VCaP (cell line): Measurements from ENCODE around the gene ABCC4.
"Not testable (repeated sequence)": the region's sequence is repeated elsewhere in the genome, so short reads cannot be mapped to it uniquely, and the experiment has no call there.

Experiments
- H3K27ac ChIP-seq: fragments of 450-650 bp; 2 replicates; pipeline ENCODE4 v1.5.1; 2017
- TF ChIP-seq, protein P1 (sequence below): fragments of 450-650 bp; conservative IDR thresholded peaks from 2 replicates; pipeline ENCODE4 v1.5.1; 2017; ENCODE audit warnings: mild to moderate bottlenecking, moderate library complexity

Gene ABCC4

GRCh38 chr13:95298971-95299621 lies 2.2 kb downstream of the ABCC4 start:
- TF ChIP-seq, protein P1, sequence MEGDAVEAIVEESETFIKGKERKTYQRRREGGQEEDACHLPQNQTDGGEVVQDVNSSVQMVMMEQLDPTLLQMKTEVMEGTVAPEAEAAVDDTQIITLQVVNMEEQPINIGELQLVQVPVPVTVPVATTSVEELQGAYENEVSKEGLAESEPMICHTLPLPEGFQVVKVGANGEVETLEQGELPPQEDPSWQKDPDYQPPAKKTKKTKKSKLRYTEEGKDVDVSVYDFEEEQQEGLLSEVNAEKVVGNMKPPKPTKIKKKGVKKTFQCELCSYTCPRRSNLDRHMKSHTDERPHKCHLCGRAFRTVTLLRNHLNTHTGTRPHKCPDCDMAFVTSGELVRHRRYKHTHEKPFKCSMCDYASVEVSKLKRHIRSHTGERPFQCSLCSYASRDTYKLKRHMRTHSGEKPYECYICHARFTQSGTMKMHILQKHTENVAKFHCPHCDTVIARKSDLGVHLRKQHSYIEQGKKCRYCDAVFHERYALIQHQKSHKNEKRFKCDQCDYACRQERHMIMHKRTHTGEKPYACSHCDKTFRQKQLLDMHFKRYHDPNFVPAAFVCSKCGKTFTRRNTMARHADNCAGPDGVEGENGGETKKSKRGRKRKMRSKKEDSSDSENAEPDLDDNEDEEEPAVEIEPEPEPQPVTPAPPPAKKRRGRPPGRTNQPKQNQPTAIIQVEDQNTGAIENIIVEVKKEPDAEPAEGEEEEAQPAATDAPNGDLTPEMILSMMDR: no peak
- peak overlapping the region; percentile 76 for H3K27ac ChIP-seq

DNA sequence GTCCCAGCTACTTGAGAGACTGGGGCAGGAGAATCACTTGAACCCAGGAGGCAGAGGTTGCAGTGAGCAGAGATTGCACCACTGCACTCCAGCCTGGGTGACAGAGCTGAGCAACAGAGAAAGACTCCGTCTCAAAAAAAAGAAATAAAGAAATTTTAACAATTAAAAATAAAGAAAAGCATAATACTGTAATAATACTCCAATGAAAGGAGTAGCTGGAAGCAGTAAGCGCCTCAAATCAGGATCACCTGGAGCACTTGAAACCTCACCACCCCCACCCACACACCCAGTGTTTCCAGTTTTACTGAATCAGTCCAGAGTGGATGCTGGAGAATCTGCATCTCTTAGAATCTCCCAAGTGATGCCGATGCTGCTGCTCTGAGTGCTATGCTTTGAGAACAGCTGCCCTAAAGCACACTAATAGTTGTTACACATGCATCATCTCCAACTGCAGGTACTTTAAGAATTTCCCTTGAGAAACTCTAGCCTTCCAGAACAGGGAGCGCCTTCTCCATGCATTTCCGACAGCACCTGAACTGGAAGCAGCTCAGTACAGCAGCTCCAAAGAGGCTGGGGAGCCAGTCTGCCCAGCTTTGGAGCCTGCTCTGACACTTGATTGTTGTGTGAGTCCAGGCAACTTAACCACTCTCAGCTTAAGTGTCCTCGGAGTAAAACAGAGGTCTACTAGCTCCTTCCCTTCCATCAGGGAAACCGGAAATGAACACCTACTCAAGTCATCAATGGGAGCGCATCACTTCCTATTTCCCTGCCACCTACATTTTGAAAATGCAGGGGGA lies 2.9 kb downstream of the ABCC4 start:
- peak overlapping the region; percentile 76 for H3K27ac ChIP-seq

DNA sequence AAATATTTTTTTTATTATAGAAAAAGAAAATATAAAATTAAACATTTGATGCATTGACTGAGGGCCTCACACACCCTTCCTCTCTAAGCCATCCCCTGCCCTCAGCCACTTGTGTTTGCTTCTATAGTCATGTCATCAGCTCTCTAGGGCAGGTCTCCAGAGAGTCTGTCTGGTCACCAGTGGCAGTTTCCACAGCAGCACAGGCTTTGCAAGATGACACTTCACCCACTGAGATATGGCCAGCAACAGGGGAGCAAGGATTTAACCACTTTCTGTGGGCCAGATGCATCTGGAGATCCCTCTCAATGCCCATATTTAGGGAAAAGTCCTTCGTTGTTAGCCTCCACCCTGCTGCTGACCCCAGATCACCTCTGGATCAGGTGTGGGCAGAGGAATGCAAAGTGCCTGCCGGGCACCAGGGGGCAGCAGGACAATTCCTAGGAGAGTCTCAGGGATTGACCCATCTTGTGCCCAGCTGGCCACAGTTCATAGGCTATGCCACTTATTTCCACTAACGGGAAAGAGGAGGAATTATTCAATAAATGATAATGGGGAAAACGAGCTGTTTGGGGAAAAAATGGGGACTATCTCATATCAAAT lies 4.8 kb downstream of the ABCC4 start:
- TF ChIP-seq, protein P1: peak; percentile 65
- no peak overlapping the region for H3K27ac ChIP-seq

More for the DNA sequence above, 2.9 kb downstream of the ABCC4 start:
- TF ChIP-seq, protein P1: no peak

GRCh38 chr13:95295026-95295425 lies 6.2 kb downstream of the ABCC4 start:
- no peak overlapping the region for H3K27ac ChIP-seq
- TF ChIP-seq, protein P1: no peak

- no peak overlapping the region for H3K27ac ChIP-seq
- TF ChIP-seq, protein P1: no peak
Measured at GRCh38 chr13:95292622-95293021, 8.6 kb downstream of the ABCC4 start.

DNA sequence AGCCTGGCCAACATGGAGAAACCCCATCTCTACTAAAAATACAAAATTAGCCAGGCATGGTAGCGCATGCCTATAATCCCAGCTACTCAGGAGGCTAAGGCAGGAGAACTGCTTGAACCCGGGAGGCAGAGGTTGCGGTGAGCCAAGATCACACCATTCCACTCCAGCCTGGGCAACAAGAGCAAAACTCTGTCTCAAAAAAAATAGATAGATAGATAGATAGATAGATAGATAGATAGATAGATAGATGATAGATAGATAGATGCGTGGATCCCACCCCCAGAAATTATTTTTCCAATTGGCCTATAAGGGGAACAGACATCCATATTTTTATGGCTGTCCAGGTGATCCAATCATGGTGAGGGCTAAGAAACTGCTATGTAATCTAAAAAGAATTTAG lies 11.3 kb downstream of the ABCC4 start:
- not testable (repeated sequence) for H3K27ac ChIP-seq

DNA sequence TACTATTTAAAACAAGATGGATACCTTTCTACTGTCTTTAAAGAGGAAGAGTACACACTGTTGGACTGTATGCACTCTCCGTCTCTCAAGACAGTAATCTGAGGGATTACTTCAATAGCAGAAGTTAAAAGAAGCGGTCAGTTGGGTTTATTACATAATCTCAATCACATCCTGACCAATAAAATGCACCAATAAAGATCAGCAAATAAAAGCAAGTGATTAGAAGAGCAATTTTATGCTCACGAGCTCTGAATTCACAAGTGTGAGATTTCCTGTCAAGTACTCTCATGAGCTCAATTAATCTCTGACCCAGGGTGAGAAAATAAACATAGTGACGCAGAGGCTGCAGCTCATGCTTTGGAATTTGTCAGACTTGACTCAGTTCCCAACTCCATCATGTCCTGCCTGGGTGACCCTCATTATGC lies 12.2 kb downstream of the ABCC4 start:
- TF ChIP-seq, protein P1: no peak
- H3K27ac ChIP-seq: no peak overlapping the region
